ENCODE results near the gene AFMID. TPM values are rescaled to one million over a fixed set of nuclear protein-coding genes. Genes with fewer than 3 reads are reported as not detected.

AFMID gene
- total and polyA plus RNA-seq, 9 of the 15 experiments (the other 6 are each of a cell fraction or from before 2014, with no cell fraction given): 62.1 to 188 (median 74.4) TPM

GRCh38 chr17:78250891-78251772 lies 64.0 kb downstream of the AFMID start (continued):
- TF ChIP-seq ZNF318 (IDR thresholded peaks at IDR 0.05; ENCODE audit: borderline replicate concordance in 1 of 2, low read depth in 1 of 2) (no peak), ZNF431 (CRISPR knock-in tag; IDR thresholded peaks at IDR 0.05) (no peak), DIDO1 (tag; IDR thresholded peaks at IDR 0.05; ENCODE audit: low read depth) (no peak), PTBP1 (IDR thresholded peaks at IDR 0.05; ENCODE audit: low read depth, low read length) (no peak), CTBP1 (IDR thresholded peaks at IDR 0.05; ENCODE audit: borderline replicate concordance) (peak; percentile 72), SRSF7 (optimal IDR thresholded peaks at IDR 0.05; ENCODE audit: low read depth, low read length) (no peak), NBN (IDR thresholded peaks at IDR 0.05; ENCODE audit: low read depth) (0 out of 2 replicates have a peak, but pooled peaks have one; percentile 54), KDM2B (CRISPR knock-in tag; IDR thresholded peaks at IDR 0.05) (no peak), FOSL1 (tag; conservative IDR thresholded peaks at IDR 0.05) (no peak), ID3 (CRISPR knock-in tag; IDR thresholded peaks at IDR 0.05) (no peak), ID3 (tag; IDR thresholded peaks at IDR 0.05) (peak; percentile 48; the same call in 1 of the 2 replicates), BRF1 (IDR thresholded peaks at IDR 0.05; ENCODE audit: borderline replicate concordance, extremely low read depth, insufficient read length) (no peak), MAFF (IDR thresholded peaks at IDR 0.05; ENCODE audit: low read length) (no peak), SAP30 (IDR thresholded peaks at IDR 0.05; ENCODE audit: borderline replicate concordance, insufficient read depth, low read depth, low read length, poor library complexity, severe bottlenecking) (no peak), GATAD2A (IDR thresholded peaks at IDR 0.05) (peak; percentile 61; the same call in 1 of the 2 replicates), KDM1A (IDR thresholded peaks at IDR 0.05) (no peak), COPS2 (conservative IDR thresholded peaks at IDR 0.05) (no peak), DPF2 (IDR thresholded peaks at IDR 0.05) (no peak), YY1 (IDR thresholded peaks at IDR 0.05; ENCODE audit: borderline replicate concordance in 1 of 3, control insufficient read depth in 1 of 3, extremely low read depth in 1 of 3, insufficient read depth in 3 of 3, insufficient read length in 1 of 3, insufficient replicate concordance in 2 of 3, low read depth in 1 of 3, low read length in 2 of 3) (peak in 2 of 3 experiments; percentile 54 to 69)
